ENCODE results near the gene MAML2.

Gene MAML2

GRCh38 chr11:96160732-96161306 lies 182.2 kb downstream of the MAML2 start:
- DNase-seq (ENCODE audit: low read depth in 2 of 2, low spot score in 1 of 2): no peak

- DNase-seq (ENCODE audit: low read depth in 2 of 2, low spot score in 1 of 2): no peak
Observed at GRCh38 chr11:96159968-96160367, 183.0 kb downstream of the MAML2 start.

- DNase-seq (ENCODE audit: low read depth in 2 of 2, low spot score in 1 of 2): no peak
Observed at GRCh38 chr11:96158126-96158525, 184.9 kb downstream of the MAML2 start.

- DNase-seq (ENCODE audit: low read depth in 2 of 2, low spot score in 1 of 2): no peak
Observed at GRCh38 chr11:96157517-96157873, 185.5 kb downstream of the MAML2 start.

- DNase-seq (ENCODE audit: low read depth in 2 of 2, low spot score in 1 of 2): no peak
Observed at GRCh38 chr11:96156379-96156722, 186.6 kb downstream of the MAML2 start.

GRCh38 chr11:96155627-96156378 lies 187.2 kb downstream of the MAML2 start:
- no peak for DNase-seq (ENCODE audit: low read depth in 2 of 2, low spot score in 1 of 2)

- no peak for DNase-seq (ENCODE audit: low read depth in 2 of 2, low spot score in 1 of 2)
Observed at GRCh38 chr11:96154802-96155520, 188.0 kb downstream of the MAML2 start.

GRCh38 chr11:96152623-96153022 lies 190.4 kb downstream of the MAML2 start:
- no peak for DNase-seq (ENCODE audit: low read depth in 2 of 2, low spot score in 1 of 2)

GRCh38 chr11:96151501-96151900 lies 191.5 kb downstream of the MAML2 start:
- DNase-seq (ENCODE audit: low read depth in 2 of 2, low spot score in 1 of 2): no peak

- no peak for DNase-seq (ENCODE audit: low read depth in 2 of 2, low spot score in 1 of 2)
Observed at GRCh38 chr11:96150609-96151008, 192.4 kb downstream of the MAML2 start.

- no peak for DNase-seq (ENCODE audit: low read depth in 2 of 2, low spot score in 1 of 2)
Observed at GRCh38 chr11:96149743-96150555, 193.0 kb downstream of the MAML2 start.

- DNase-seq (ENCODE audit: low read depth in 2 of 2, low spot score in 1 of 2): no peak
Observed at GRCh38 chr11:96147906-96148486, 195.0 kb downstream of the MAML2 start.

- no peak for DNase-seq (ENCODE audit: low read depth in 2 of 2, low spot score in 1 of 2)
Observed at GRCh38 chr11:96147186-96147585, 195.8 kb downstream of the MAML2 start.

- DNase-seq (ENCODE audit: low read depth in 2 of 2, low spot score in 1 of 2): no peak
Observed at GRCh38 chr11:96146765-96147164, 196.2 kb downstream of the MAML2 start.

GRCh38 chr11:96145163-96145585 lies 197.8 kb downstream of the MAML2 start:
- DNase-seq (ENCODE audit: low read depth in 2 of 2, low spot score in 1 of 2): no peak

- no peak for DNase-seq (ENCODE audit: low read depth in 2 of 2, low spot score in 1 of 2)
Observed at GRCh38 chr11:96144553-96144952, 198.4 kb downstream of the MAML2 start.

- no peak for DNase-seq (ENCODE audit: low read depth in 2 of 2, low spot score in 1 of 2)
Observed at GRCh38 chr11:96143041-96143521, 199.9 kb downstream of the MAML2 start.

GRCh38 chr11:96141626-96142025 lies 201.4 kb downstream of the MAML2 start:
- no peak for DNase-seq (ENCODE audit: low read depth in 2 of 2, low spot score in 1 of 2)

- DNase-seq (ENCODE audit: low read depth in 2 of 2, low spot score in 1 of 2): no peak
Observed at GRCh38 chr11:96139691-96140090, 203.3 kb downstream of the MAML2 start.

GRCh38 chr11:96137373-96137772 lies 205.6 kb downstream of the MAML2 start:
- no peak for DNase-seq (ENCODE audit: low read depth in 2 of 2, low spot score in 1 of 2)
